ENCODE results near the gene ADRM1.

DNA sequence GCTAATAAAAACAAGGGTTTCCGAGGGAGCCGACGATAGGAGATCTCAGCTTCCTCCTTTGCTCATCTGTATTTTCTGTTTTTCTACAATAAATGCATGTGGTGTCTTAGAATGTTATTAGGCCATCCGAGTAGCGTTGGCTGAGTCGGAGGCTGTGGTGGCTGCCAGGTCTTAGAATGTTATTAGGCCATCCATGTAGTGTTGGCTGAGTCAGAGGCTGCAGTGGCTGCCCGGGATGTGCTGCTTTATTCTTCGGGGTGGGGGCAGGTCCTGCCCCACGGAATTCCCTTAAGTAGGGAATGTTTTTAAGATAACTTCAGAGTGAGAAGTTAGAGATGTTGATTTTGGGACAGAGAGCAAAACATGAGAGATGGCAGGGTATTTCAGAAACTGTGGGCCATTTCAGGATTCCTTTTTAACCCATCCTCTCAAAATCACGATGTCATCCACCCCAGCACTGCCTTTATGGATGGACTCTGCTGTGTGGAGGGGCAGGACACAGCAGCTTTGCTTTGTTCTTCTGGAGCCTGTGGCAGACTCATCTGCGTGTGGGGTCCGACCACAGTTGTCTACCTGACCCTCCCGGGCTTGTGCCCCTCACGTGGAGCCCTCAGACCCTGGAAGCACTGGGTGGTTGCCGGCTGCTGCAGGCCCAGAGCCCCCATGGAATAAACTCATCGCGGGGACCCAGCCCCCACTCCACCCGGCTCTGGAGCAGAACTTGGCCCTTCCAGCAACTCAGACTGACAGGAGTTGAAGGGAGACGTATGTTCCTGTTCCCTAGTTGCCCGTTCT, 44.1 kb upstream of the ADRM1 start:
- TF ChIP-seq, protein P1, sequence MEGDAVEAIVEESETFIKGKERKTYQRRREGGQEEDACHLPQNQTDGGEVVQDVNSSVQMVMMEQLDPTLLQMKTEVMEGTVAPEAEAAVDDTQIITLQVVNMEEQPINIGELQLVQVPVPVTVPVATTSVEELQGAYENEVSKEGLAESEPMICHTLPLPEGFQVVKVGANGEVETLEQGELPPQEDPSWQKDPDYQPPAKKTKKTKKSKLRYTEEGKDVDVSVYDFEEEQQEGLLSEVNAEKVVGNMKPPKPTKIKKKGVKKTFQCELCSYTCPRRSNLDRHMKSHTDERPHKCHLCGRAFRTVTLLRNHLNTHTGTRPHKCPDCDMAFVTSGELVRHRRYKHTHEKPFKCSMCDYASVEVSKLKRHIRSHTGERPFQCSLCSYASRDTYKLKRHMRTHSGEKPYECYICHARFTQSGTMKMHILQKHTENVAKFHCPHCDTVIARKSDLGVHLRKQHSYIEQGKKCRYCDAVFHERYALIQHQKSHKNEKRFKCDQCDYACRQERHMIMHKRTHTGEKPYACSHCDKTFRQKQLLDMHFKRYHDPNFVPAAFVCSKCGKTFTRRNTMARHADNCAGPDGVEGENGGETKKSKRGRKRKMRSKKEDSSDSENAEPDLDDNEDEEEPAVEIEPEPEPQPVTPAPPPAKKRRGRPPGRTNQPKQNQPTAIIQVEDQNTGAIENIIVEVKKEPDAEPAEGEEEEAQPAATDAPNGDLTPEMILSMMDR (IDR thresholded peaks at IDR 0.05; ENCODE audit: insufficient read depth, low read depth, low read length): no peak
- TF ChIP-seq EZH2 (IDR thresholded peaks at IDR 0.05; ENCODE audit: insufficient read depth, low read length): no peak

Measured in astrocyte (in vitro differentiated cells and primary cell).